Dedifferentiated amniotic fluid mesenchymal stem cell (primary cell): ENCODE measurements around the gene INTS6L.
"Not testable (repeated sequence)": the region's sequence is repeated elsewhere in the genome, so short reads cannot be mapped to it uniquely, and the experiment has no call there.

Source experiments
- DNase-seq: peaks from one replicate; pipeline ENCODE4 v3.0.0-alpha.2; 2016; ENCODE audit errors: extremely low spot score

Gene INTS6L

DNA sequence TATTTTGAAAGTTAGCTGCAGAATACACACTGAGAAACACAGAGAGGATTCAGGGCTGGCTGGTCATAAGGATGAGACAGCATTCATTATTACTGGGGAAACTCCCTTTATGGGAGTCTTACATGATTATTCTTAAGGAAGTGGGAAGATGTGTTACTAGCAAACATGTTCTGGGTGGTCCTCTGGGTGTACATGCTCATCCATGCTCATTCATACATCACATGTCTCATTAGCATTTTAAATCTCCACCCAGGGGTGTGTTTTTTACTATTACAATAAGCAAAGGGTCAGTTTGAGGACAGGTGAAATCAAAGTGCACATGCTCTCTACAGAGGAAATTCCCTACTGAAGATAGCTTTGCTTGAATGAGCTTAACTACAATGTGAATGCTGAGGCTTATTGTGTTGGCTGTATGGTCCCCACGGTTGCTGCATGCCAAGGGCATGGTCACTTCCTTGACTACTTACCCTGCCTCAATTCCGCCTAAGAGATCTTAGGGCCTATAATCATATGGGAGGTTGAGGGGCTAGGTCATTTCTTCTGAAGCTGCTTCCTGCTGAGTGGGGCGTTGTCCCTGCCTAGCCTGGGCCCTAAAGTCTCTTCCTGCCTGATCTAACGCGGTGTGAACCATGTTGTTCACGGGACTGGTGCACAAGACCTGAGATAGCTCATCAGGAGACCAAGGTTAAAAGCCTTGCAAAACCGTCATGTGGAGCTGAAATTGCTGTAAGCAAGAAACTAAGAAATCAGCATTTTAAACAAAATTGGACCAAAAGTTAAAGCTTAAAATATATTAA lies 104.1 kb downstream of the INTS6L start:
- DNase-seq, result not testable (repeated sequence)

DNA sequence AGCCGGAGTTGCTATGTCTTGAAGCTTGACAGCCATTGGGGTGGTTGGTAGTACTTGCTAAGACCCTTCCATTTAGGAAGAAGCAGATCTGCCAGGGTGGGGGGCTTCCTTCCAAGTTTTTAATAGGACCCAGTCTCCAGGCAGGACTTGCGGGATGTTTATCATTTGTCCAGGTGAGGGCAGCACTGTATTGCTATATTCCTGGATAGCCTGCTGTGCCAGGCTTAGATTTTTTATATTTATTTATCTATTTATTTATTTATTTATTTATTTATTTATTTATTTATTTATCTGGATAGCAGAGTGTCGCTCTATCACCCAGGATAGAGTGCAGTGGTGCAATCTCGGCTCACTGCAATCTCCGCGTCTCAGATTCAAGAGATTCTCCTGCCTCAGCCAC lies 105.5 kb downstream of the INTS6L start:
- DNase-seq, result no peak

DNA sequence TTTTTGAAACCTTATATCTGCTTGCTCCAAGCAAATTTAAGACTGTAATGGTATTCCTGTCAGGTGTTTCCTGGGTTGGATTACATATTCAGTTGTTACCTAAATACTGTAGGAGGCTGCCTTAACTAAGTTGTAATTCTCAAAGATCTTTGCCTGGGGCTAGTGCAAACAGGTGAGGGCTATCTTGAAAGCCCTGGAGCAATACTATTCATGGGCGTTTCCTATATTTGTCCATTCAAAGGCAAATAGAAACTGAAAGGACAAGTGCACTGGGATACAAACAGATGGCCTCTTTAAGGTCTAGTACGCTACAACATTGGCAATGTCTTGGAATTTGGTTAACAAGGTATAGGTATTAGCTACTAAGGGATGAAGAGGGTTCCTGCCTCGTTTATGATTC lies 108.9 kb downstream of the INTS6L start:
- DNase-seq, result no peak
